Measurements from ENCODE around the gene OTC.

OTC gene

DNA sequence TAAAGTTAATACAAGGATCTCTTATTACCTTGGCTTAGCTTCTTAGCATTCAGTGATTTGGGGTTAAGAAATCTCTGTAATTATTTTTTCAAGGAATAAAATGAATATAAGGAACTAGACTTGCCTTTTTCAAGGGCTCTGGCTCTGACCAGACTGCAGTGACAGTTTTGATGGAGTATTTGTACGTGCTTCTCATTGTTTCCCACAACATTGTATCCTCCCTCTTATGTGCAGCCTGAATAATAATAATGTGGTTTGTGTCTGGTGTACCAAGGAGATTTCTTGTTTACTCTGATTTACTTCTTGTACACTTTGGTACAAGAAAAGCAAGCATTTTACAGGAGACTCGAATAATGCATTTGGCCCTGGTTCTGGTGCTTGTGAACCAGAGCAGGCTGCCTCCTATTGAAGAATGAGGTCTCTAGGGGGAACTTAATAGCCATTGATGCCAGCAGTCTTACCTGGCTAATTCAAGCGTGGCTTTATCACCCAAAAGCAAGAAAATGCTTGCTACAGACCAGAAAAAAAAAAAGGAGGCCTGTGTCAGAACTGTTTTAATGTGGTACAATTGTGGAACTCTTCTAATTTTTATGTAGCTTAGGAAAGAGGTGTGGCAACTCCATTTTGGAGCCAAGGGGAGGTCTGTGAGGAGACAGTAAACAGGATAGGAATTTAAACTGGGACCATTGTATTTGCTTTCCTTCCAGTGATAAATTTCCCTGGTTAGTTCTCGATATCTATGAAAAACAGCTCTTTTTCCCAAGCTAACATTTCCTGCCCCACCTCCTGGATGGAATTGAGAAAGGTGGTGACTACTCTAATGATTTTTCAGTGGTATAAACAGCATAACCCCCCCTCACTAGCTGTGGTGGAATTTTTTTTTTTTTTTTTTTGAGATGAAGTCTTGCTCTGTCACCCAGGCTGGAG, 5.6 kb downstream of the OTC start:
- DNase-seq = no peak

DNA sequence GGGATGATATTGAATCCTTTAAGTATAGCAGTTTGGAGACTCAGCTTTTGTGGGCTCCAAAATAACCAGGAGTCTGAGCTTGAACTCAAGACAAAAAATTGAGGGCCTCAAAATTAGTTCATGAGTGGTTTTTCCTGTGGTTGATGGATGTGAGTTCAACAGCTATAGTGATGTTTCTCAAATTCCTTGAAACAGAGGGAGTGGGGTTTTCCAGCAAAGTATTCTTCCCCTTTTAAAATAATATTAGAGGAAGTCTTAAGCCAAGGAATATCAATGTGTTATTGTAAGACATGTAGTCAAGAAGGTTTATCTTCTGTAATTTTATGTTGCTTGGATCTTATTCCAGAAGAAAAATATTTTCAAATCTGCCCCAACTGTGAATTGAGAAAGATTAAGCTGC, 10.6 kb downstream of the OTC start:
- no peak for DNase-seq

- DNase-seq = no peak
Measured at GRCh38 chrX:38365954-38366353, 13.6 kb downstream of the OTC start.

DNA sequence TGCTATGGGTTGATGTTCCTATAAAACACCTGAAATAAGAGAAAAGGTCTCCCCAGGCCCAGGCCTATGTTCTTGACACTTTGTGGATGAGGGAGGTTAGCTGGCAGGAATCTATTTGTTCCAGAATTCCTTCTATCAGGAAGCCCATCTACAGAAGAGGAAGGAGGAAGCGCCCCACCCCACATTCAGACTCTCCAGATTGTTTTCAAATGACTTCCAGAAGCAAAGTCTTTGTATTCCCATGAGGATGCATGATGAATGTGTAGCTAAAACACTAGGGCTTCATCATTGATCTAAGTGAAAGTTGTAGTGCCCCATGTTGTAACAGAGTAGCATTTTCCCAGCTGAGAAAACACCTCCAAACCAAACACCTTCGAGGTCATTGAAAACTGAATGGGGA, 16.4 kb downstream of the OTC start:
- DNase-seq = no peak

GRCh38 chrX:38371641-38372040, 19.2 kb downstream of the OTC start:
- no peak for DNase-seq

- no peak for DNase-seq
Measured at GRCh38 chrX:38374431-38374830, 22.0 kb downstream of the OTC start.

- no peak for DNase-seq
Measured at GRCh38 chrX:38375891-38376290, 23.5 kb downstream of the OTC start.

DNA sequence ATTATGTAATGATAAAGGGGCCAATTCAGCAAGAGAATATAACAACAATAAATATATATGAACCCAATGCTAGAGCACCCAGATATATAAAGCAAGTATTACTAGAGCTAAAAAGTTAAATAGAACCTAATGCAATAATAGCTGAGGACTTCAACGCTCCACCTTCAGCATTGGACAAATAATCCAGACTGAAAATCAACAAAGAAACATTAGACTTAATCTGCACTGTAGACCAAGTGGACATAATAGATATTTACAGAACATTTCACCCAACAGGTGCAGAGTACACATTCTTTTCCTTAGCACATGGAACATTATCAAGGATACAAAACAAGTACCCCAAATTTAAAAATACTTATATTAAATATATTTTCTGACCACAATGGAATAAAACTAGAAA, 24.3 kb downstream of the OTC start:
- no peak for DNase-seq

- DNase-seq = no peak
Measured at GRCh38 chrX:38379088-38379487, 26.7 kb downstream of the OTC start.

GRCh38 chrX:38382663-38383062, 30.3 kb downstream of the OTC start:
- no peak for DNase-seq

DNA sequence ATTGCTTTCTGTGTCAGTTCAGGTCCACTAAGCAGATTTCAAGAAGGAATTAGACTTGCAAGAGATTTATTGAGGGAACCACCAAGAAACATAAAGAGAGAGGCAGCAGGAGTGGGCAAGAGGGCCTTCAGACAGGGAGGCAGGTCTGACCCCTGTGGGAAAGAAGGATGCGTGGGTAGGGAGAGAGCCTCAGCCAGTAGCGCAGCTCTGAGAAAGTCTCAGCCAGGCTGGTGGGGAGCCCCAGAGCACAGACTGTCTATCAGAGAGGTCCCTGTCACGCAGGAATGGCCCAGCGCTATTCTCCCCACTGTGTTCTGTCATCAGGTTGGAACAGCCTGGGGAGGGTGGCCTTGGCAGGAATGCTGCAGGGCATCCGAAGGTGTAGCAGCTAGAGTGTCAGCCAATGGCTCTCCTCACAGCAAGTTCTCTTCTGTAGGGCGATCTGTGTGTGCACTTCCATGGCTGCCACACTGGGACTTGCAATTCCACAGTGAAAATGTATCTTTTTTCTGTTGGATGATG, 48.0 kb downstream of the OTC start:
- no peak for DNase-seq

- DNase-seq = no peak
Measured at GRCh38 chrX:38402118-38402517, 49.7 kb downstream of the OTC start.

- DNase-seq = no peak
Measured at GRCh38 chrX:38403834-38404233, 51.4 kb downstream of the OTC start.

DNA sequence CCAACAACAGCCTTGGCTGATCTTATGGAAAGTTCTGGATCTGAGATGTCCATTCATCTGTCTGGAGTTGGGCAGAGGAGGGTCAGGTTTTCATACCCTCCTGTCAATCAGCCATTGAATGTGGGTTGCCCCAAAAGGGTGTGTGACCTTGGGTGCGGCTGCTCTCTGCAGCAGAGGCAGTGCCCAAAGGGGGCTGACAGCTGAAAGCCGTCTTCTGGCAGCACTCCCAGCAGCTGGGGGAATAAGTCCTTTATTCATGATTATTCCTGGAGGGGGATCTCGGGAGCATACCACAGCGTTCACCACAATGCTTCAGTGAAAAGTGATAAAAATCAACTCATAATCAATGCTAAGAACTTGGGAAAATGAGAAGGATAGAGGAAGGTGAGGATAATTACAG, 54.7 kb downstream of the OTC start:
- DNase-seq = no peak

DNA sequence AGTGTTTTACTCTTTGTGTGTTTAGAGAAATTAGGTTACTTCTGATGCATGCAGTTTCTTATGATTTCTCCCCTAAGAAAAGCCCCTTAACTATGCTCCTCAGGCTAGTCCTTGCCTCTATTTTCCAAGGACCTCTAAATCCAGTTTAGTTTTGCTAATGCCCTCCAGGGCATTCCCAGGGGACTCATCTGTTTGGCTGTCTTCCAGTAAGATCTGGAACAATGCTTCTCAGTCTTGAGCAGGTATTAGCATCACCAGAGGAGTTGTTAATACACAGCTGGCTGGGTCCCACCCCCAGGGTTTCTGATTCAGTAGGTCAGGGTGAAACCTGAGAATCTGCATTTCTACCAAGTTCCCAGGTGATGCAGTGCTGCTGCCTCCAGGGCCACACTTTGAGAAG, 56.9 kb downstream of the OTC start:
- no peak for DNase-seq

GRCh38 chrX:38426785-38427184, 74.4 kb downstream of the OTC start:
- DNase-seq = no peak

DNA sequence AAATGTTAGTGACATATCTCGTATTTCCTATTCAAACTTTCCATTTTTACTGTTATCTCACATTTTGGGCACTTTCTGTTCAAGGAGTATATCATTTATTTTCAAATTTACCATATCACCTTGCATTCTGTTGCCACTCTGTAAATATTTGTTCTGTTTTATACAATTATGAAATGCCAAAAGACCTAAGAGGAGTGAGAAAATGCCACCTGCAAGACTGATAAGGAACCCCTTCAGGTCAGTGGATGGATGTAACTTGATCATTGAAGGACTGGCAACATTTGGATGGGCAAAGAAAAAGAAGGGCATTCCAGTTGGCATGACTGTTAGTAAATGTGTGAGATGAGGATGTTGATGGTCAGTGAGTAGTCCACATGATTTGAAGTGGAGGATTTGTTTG, 79.1 kb downstream of the OTC start:
- DNase-seq = no peak

DNA sequence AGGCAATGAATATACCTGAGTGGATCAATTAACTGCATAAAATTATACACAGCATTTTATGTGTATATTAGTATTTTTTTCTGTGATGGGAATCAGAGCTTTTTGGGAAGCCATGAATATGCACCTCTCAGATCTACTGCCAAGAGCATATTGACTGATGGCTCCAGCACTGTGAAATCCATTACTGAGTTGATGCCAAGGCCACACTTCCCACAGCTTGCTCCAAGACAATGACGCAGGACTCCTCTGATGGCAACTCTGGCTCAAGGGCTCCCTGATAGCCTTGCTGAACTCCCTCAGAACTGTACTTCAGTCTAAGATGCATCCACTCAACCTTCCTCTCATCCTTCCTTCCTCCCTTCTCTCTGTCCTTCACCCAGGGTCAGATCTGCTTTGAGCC, 82.7 kb downstream of the OTC start:
- no peak for DNase-seq

GRCh38 chrX:38437093-38437492, 84.7 kb downstream of the OTC start:
- DNase-seq = no peak

DNA sequence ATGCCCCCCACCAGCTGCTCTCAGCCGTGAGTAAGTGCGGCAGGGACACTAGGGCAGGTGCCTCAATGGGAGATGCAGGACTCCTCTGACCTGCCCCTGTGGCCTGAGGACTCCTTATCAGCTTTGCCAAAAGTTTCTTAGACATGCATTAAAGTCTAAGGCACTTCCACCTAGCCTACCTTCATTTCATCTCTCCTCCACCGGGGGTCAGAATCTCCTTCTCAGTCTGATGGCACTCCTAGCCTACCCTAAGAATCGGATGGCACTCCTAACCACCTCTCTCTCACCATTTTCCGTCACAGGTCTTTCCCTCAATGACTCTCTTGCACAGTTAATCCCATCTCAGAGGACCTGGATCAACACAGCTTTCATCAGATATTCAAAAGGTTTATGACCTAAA, 85.9 kb downstream of the OTC start:
- DNase-seq = no peak

GRCh38 chrX:38452603-38453002, 100.2 kb downstream of the OTC start:
- no peak for DNase-seq

DNA sequence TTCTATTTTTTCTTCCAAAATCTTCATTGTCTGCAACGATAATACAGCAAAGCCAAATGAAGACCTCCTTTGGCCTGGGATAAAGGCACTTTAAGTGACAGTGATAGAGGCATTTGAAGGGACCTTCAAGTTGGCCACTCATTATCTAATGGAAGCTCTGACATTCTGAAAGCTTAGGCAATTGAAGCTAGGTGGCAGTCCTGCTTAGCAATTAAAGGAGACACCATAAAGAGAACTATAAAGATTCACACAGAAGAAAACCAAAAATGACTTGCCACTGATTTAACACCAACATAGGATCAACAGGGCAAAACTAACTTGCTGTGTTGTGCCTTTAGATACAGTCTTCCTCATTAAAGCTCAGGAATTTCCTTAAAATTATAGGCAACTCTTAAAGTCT, 105.7 kb downstream of the OTC start:
- no peak for DNase-seq

DNA sequence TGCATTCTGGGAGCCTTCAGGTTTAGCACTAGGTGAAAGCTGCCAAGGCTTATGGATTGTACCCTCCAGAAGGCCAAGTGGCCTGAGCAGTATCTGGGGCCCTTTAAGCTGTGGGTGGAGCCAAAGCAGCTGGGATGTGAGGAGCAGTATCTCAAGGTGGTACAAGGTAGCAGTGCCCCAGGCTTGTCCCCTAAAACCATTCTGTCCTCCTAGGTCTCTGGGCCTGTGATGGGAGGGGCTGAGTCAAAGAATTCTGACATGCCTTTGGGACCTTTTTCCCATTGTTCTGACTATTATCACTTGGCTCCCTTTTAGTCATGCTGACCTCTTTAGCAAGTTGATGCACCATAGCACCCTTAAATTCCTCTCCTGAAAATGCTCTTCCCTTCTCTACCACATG, 109.9 kb downstream of the OTC start:
- DNase-seq = no peak

DNA sequence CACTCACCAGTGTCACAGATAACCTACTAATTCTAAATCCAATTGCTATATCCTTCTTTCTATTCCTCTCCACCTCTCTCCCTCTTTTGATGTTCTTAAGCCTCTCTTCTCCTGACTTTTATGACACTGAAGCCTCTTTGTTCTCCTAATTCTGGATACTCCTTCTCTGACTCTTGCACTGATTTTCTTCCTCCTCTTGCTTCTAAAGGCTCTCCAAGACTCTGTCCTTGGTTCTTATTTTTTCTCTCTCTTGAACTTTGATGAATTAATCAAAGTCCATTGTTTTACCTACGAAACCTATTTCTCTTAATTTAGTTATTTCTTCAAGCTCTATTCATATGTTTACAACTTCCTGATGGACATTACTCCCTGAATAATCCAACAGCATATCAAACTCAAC, 113.3 kb downstream of the OTC start:
- DNase-seq = no peak

- no peak for DNase-seq
Measured at GRCh38 chrX:38468563-38469157, 116.3 kb downstream of the OTC start.
